GM19035 (cell line): Measurements from ENCODE around the gene IMMP1L.

Experiments used
- ATAC-seq: cut with Tn5 transposase; IDR thresholded peaks from one replicate; pipeline ENCODE4 v1.9.1; 2021; ENCODE audit not compliant: unreplicated experiment

IMMP1L gene

DNA sequence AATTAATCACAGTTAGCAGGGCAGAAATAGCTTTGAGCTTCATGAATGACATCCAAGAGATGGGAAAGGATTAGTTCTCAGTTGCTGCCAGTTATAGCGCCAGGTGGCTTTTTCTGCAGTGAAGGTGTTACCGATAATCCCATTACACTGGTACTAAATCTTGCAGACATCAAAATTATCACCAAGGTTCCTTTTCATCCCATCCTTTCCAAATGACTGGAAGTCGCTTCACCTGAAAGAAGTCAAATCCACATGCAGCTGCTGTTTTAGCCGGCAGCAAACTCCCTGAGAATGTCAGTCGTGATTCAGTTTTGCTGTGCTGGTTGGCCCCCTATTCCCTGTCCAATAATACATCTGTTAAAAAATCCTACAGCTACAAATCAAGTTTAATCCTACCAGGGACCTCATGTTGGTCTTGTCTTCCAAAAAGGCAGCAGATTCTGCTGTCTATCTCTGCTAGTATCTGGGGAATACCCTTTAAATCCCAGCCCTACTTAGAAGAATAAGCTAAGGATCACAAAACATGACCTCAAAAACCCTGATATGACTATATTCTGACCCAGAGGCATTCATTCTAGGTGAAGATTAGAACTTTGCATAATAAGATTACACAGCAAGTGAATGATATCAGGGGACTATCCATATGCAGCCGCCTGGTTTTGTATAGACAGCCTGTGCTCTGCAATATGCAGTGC is 31.7 kb downstream of the IMMP1L start:
- ATAC-seq, result no peak

DNA sequence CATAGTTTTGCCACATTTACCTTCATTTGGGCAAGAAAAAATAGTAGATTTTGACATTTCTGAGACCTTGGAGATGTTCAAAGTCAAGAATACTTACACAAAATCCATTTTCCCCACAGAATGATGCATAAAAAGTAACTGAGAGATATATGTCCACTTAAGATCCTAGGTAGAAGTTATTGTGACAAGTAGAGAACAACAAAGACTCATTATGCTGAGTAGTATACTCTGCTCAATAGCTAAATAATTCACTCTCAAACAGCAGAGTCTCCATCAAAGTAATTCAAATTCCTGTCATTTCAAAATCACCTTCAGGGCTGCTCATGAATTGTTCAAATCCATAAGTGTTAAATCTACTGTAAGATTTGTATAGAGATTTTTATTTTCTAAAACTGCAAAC is 35.3 kb downstream of the IMMP1L start:
- ATAC-seq, result no peak

DNA sequence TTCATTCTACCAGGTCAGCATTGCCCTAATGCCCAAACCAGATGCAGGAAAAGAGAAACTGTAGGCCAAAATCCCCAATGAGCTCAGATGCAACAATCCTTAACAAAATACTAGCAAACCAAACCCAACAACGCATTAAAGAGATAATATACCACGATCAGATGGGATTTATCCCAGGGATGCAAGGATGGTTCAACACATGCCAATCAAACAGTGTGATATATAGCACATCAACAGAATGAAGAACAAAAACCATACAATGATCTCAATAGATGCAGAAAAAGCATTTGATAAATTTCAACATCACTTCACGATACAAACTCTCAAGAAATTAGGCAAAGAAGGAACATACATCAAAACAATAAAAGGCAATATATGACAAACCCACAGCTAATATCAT is 45.0 kb downstream of the IMMP1L start:
- ATAC-seq, result no peak

GRCh38 chr11:31455177-31455576 is 54.2 kb downstream of the IMMP1L start:
- ATAC-seq, result no peak

GRCh38 chr11:31450841-31451240 is 58.6 kb downstream of the IMMP1L start:
- ATAC-seq, result no peak

- ATAC-seq, result no peak
Observed at GRCh38 chr11:31449040-31449439, 60.4 kb downstream of the IMMP1L start.

GRCh38 chr11:31445621-31446020 is 63.8 kb downstream of the IMMP1L start:
- no peak for ATAC-seq

- no peak for ATAC-seq
Observed at GRCh38 chr11:31443802-31444201, 65.6 kb downstream of the IMMP1L start.

- ATAC-seq, result no peak
Observed at GRCh38 chr11:31442086-31442485, 67.3 kb downstream of the IMMP1L start.

DNA sequence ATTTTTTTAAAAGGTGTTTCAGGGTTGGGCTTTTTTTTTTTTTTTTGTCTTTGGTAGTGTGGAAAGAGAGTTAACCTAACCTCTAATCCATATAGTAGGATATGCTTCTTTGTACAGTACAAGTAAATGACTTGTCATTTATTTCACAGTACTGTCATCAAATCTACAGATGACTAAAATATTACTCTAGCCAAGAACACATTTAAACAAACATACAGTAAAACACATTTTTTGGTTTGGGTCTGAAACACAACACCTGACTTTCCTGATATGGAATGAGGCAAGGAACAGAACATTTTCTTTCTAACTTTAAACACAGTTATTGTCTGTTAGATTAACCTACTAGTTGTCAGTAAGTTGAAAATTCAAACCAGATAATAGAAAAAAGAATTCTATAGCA is 68.1 kb downstream of the IMMP1L start:
- ATAC-seq, result no peak

DNA sequence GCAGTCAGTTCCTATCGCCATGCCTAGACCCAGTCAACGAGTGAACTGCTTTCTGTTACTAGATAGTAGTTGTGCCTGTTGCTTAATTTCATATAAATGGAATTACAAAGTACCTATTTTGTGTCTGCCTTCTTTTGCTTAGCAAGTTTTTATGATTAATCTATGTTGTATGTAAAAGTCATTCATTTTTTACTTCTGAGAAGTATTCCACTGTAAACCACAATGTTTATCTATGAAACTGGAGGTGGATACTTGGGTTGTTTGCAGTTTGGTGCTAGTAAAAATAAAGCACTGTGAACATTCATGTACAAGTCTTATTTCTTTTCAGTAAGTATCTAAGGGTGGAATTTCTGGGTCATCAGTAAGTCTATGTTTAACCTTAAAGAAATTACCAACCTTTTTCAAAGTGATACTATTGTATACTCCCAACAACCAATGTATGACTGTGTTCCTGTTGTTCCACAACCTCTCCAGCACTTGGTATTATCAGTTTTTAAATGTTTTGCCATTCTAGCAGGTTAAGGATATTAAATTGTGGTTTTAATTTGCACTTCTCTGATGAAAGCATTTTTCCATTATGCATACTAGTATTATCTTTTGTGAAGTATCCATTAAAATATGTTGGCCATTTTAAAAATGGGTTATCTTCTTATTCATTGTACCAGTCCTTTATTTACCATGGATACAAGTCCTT is 71.5 kb downstream of the IMMP1L start:
- ATAC-seq, result no peak

GRCh38 chr11:31433851-31434250 is 75.6 kb downstream of the IMMP1L start:
- ATAC-seq, result no peak

- ATAC-seq, result no peak
Observed at GRCh38 chr11:31424652-31425051, 84.8 kb downstream of the IMMP1L start.

GRCh38 chr11:31422703-31423102 is 86.7 kb downstream of the IMMP1L start:
- ATAC-seq, result no peak

GRCh38 chr11:31421820-31422219 is 87.6 kb downstream of the IMMP1L start:
- ATAC-seq, result no peak

DNA sequence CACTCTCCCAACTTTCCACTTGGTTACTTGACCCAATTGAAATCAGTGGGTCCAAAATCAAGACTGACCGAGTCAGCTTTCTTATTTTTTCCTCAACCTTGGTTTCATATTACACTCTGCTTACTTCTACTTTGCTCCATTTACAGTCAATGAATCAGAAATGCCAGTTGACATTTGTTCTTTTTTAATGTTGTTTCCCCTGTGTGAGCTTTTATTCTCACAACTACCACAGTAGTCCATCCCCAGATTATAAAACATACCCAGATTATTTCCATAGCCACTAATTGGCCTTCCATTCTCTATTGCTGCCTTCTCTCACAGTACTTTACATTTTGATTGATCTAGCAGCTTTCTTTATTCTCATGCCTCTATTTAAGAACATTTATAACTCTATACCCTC is 89.8 kb downstream of the IMMP1L start:
- no peak for ATAC-seq

DNA sequence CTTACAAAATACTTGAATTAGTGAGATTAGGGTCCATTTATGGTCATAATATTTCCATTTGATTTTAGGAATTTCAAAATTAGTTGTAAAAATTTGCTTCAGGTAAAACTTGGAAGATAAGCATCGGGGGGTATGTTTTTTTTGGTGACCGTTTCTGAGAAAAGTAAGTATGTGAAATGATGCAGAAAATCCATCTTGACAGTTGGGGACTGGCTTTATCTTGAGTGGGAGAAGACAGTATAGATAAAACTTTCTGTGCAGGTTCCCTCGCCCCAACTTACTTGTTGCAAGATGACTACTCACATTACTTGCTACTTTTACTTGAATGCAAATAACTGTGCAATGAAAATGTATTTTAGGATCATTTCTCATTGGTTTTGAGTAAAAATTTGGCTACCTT is 90.3 kb downstream of the IMMP1L start:
- no peak for ATAC-seq

- ATAC-seq, result no peak
Observed at GRCh38 chr11:31417816-31418215, 91.6 kb downstream of the IMMP1L start.

DNA sequence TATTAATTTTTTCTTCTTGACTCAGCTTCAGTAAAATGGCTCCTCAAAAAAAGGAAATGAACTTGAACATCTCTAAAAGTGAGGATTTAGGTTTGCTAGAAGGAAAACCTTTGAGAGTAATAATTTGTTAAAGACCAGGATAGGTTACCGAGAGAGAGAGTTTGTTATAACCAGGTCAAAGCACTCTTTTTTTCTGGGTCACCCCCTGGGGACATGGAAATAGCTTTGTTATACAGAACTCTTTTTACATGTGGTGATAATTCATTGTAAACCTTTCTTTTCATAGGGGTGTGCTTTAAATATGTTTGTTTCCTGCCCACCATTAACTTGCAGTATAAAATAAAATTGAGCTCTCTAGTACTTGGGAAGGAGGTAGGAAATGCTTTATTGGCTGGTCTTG is 92.1 kb downstream of the IMMP1L start:
- ATAC-seq, result no peak

- ATAC-seq, result no peak
Observed at GRCh38 chr11:31415435-31415834, 94.0 kb downstream of the IMMP1L start.

- no peak for ATAC-seq
Observed at GRCh38 chr11:31414338-31414737, 95.1 kb downstream of the IMMP1L start.

DNA sequence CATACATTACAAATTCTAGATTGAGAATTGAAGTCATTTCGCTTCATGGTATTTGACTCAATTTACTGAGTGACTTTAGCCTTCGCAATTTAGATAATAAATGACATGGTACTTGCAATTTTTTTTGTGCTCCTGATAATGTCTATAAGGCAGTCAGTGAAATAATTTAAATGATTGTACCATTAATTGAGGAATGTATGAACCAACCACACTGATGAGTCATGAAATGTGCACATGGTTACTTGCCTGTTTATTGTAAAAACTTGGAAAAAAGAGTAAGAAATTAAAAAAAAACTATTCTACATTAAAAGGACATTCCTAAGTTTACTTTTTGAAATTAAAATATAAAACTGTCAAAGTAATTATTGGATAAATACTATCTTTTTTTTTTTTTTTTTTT is 96.5 kb downstream of the IMMP1L start:
- ATAC-seq, result no peak

DNA sequence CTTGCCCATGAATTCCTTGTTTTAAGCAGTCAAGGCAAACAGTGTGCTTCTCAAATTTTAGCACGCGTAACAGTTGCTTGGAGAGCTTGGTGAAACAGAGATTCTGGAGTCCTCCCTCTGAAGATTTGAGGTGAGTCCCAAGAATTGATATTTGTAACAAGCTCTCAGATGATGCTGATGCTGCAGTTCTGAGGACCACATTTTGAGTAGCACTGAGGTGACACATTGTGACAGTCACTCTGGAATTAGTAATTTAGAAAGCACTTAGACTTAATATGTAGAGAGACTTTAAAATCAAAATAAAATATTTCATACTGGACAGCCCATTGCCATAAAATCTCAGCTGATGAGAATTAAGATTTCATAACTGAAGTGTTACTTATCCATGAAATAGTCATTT is 101.2 kb downstream of the IMMP1L start:
- no peak for ATAC-seq
